B cell (primary cell): ENCODE data around the gene KIF14.
"Not testable (repeated sequence)": the region's sequence is repeated elsewhere in the genome, so short reads cannot be mapped to it uniquely, and the experiment has no call there.

Source experiments
- CTCF ChIP-seq: fragments of 200-600 bp; IDR thresholded peaks from one replicate; pipeline ENCODE4 v1.8.0; 2022; ENCODE audit warnings: antibody characterized with exemption, mild to moderate bottlenecking
- EZH2 ChIP-seq: IDR thresholded peaks from 2 replicates; pipeline ENCODE4 v1.6.1; 2012; ENCODE audit warnings: borderline replicate concordance, low read depth, mild to moderate bottlenecking, moderate library complexity, low read length; ENCODE audit not compliant: insufficient read depth, poor library complexity, severe bottlenecking

- not testable (repeated sequence) for TF ChIP-seq CTCF, EZH2
Measured at GRCh38 chr1:200552737-200553136, 67.8 kb downstream of the KIF14 start.
